Measurements from ENCODE around the gene DEAF1. TPM values are rescaled to one million over a fixed set of nuclear protein-coding genes. Genes with fewer than 3 reads are reported as not detected.

DEAF1 gene
- total RNA-seq, 2 experiments from 2014 or later, result 59.1 to 59.3 TPM

GRCh38 chr11:706957-707816 lies 12.2 kb upstream of the DEAF1 start:
- H3K4me1 Mint-ChIP-seq (ENCODE audit: low read depth), result peaks cover 8% of the 10 kb centered on the region
- H3K4me3 Mint-ChIP-seq, result no peak overlapping the region
- TF ChIP-seq CTCF (IDR thresholded peaks at IDR 0.05), result no peak
- intact Hi-C loops (cut with micrococcal nuclease), result no loop called here
- ATAC-seq (no peak), DNase-seq (no peak)
- no peaks in the 10 kb centered on the region for H3K36me3 Mint-ChIP-seq (ENCODE audit: low read depth)
- ChIA-PET CTCF (no interaction called here), POLR2A (interaction anchor here (1.2 to 1.4 kb wide), 2 partner anchors 11 to 47 kb away, joined by 3 to 4 read pairs; partner anchors contain the start of gene TMEM80)
- no peaks in the 10 kb centered on the region for H3K9me3 Mint-ChIP-seq
- H3K27ac Mint-ChIP-seq, result no peak overlapping the region
- peaks cover 16% of the 10 kb centered on the region for H3K27me3 Mint-ChIP-seq

- ATAC-seq, result no peak
- Mint-ChIP-seq H3K27me3 (peaks cover 16% of the 10 kb centered on the region), H3K4me1 (ENCODE audit: low read depth) (peaks cover 8% of the 10 kb centered on the region), H3K4me3 (no peak overlapping the region), H3K9me3 (no peaks in the 10 kb centered on the region), H3K36me3 (ENCODE audit: low read depth) (no peaks in the 10 kb centered on the region), H3K27ac (no peak overlapping the region)
- no peak for TF ChIP-seq CTCF (IDR thresholded peaks at IDR 0.05)
- DNase-seq, result no peak
- intact Hi-C loops (cut with micrococcal nuclease), result no loop called here
- POLR2A ChIA-PET, result interaction anchor here (1.2 to 1.4 kb wide), 2 partner anchors 11 to 48 kb away, joined by 3 to 4 read pairs; partner anchors contain the start of gene TMEM80
- CTCF ChIA-PET, result interaction anchor here (0.5 to 2.4 kb wide), 2 partner anchors 20 to 670 kb away, joined by 3 to 8 read pairs; no protein-coding TSS in a partner anchor
Measured at GRCh38 chr11:706439-706956, 11.5 kb upstream of the DEAF1 start.

- no peak within 1 kb of the TSS for H3K27ac Mint-ChIP-seq
- no peaks in the 10 kb centered on the region for H3K9me3 Mint-ChIP-seq
- H3K27me3 Mint-ChIP-seq, result peaks cover 16% of the 10 kb centered on the region
- peak; percentile 20 for DNase-seq
- H3K4me3 Mint-ChIP-seq, result no peak within 1 kb of the TSS
- H3K36me3 Mint-ChIP-seq (ENCODE audit: low read depth), result no peaks in the 10 kb centered on the region
- H3K4me1 Mint-ChIP-seq (ENCODE audit: low read depth), result peaks cover 6% of the 10 kb centered on the region
- POLR2A ChIA-PET, result interaction anchor here (1.2 to 1.4 kb wide), 2 partner anchors 10 to 49 kb away, joined by 3 to 4 read pairs; partner anchors contain the start of gene TMEM80
- ATAC-seq, result peak; percentile 60
- CTCF ChIA-PET, result interaction anchor here (0.5 to 2.4 kb wide), 2 partner anchors 21 to 671 kb away, joined by 3 to 8 read pairs; no protein-coding TSS in a partner anchor
- intact Hi-C loops (cut with micrococcal nuclease), result no loop called here
- TF ChIP-seq CTCF (IDR thresholded peaks at IDR 0.05), result no peak
Measured at GRCh38 chr11:705646-706438, 10.8 kb upstream of the DEAF1 start, which contains the start of gene EPS8L2. Gene EPS8L2 (plus strand): TSS chr11:706231. CDS start chr11:709408, 3,177 bp downstream.

GRCh38 chr11:704781-705645 lies 10.0 kb upstream of the DEAF1 start:
- ChIA-PET POLR2A (interaction anchor here (0.7 to 1.1 kb wide), 2 partner anchors 17 to 18 kb away, joined by 3 read pairs; no protein-coding TSS in a partner anchor), CTCF (interaction anchor here (0.6 to 2.4 kb wide), 4 partner anchors 8 to 40 kb away, joined by 3 to 8 read pairs (median 3); no protein-coding TSS in a partner anchor)
- no peak overlapping the region for H3K27ac Mint-ChIP-seq
- peaks cover 11% of the 10 kb centered on the region for H3K27me3 Mint-ChIP-seq
- TF ChIP-seq CTCF (IDR thresholded peaks at IDR 0.05), result no peak
- no peak overlapping the region for H3K4me3 Mint-ChIP-seq
- DNase-seq (no peak), ATAC-seq (no peak)
- H3K9me3 Mint-ChIP-seq, result no peaks in the 10 kb centered on the region
- H3K36me3 Mint-ChIP-seq (ENCODE audit: low read depth), result no peaks in the 10 kb centered on the region
- intact Hi-C loops (cut with micrococcal nuclease), result no loop called here
- peaks cover 4% of the 10 kb centered on the region for H3K4me1 Mint-ChIP-seq (ENCODE audit: low read depth)

Measured in activated CD8-positive, alpha-beta T cell treated with anti-CD3 and anti-CD28 coated beads for 36 hours (primary cell).